Neural progenitor cell (in vitro differentiated cells): ENCODE results near the gene TRAPPC2L. TPM values are rescaled to one million over a fixed set of nuclear protein-coding genes. Genes with fewer than 3 reads are reported as not detected.

ENCODE experiments used
- DNase-seq: peaks from one replicate; pipeline ENCODE4 v3.0.0-alpha.2; 2016; ENCODE audit warnings: low spot score
- H2AFZ ChIP-seq: fragments of 200-600 bp; sonication (generic); replicated peaks from 2 replicates; pipeline ENCODE4 v1.6.1; 2016; ENCODE audit warnings: antibody characterized with exemption
- H3F3A ChIP-seq: fragments of 200-600 bp; sonication (generic); 2 replicates; pipeline ENCODE4 v1.6.1; 2016; ENCODE audit warnings: antibody characterized with exemption, low read depth
- H3K27ac ChIP-seq: fragments of 200-600 bp; sonication (generic); 2 replicates; pipeline ENCODE4 v1.5.1; 2016; ENCODE audit warnings: mild to moderate bottlenecking
- H3K27me3 ChIP-seq: fragments of 200-600 bp; sonication (generic); 2 replicates; pipeline ENCODE4 v1.6.1; 2016; ENCODE audit warnings: mild to moderate bottlenecking, moderate library complexity
- H3K36me3 ChIP-seq: fragments of 200-600 bp; sonication (generic); 2 replicates; pipeline ENCODE4 v1.5.1; 2016
- H3K4me1 ChIP-seq: fragments of 200-600 bp; sonication (generic); 2 replicates; pipeline ENCODE4 v1.6.1; 2016; ENCODE audit warnings: mixed run types
- H3K4me2 ChIP-seq: fragments of 200-600 bp; sonication (generic); 2 replicates; pipeline ENCODE4 v1.6.1; 2016
- H3K4me3 ChIP-seq: fragments of 200-600 bp; sonication (generic); 2 replicates; pipeline ENCODE4 v1.5.1; 2016
- H3K79me2 ChIP-seq: fragments of 200-600 bp; sonication (generic); 2 replicates; pipeline ENCODE4 v1.6.1; 2016; ENCODE audit warnings: low read depth
- H3K9ac ChIP-seq: fragments of 200-600 bp; sonication (generic); 2 replicates; pipeline ENCODE4 v1.6.1; 2016
- H3K9me3 ChIP-seq: fragments of 200-600 bp; sonication (generic); 2 replicates; pipeline ENCODE4 v1.5.1; 2016; ENCODE audit warnings: low read depth
- H4K20me1 ChIP-seq: fragments of 200-600 bp; sonication (generic); 2 replicates; pipeline ENCODE4 v1.6.1; 2016; ENCODE audit warnings: low read depth
- H3K27ac Mint-ChIP-seq: 3 replicates; pipeline ENCODE4 v1.8.0; 2021; ENCODE audit warnings: mixed read lengths
- H3K27me3 Mint-ChIP-seq: 2 replicates; pipeline ENCODE4 v1.8.0; 2022; ENCODE audit warnings: low read depth, mild to moderate bottlenecking, inconsistent platforms, moderate library complexity, mixed read lengths; ENCODE audit not compliant: insufficient read depth
- H3K36me3 Mint-ChIP-seq: 3 replicates; pipeline ENCODE4 v1.8.0; 2021; ENCODE audit warnings: mixed read lengths
- H3K4me1 Mint-ChIP-seq: 3 replicates; pipeline ENCODE4 v1.8.0; 2021; ENCODE audit warnings: mixed read lengths
- H3K4me3 Mint-ChIP-seq: 3 replicates; pipeline ENCODE4 v1.8.0; 2021; ENCODE audit warnings: mild to moderate bottlenecking, moderate library complexity, mixed read lengths
- H3K9me3 Mint-ChIP-seq: 3 replicates; pipeline ENCODE4 v1.8.0; 2020; ENCODE audit warnings: mixed read lengths
- CTCF ChIP-seq: fragments of 200-600 bp; sonication (generic); IDR thresholded peaks from 2 replicates; pipeline ENCODE4 v1.5.1; 2017; ENCODE audit warnings: antibody characterized with exemption, mild to moderate bottlenecking
- EZH2 ChIP-seq: fragments of 200-600 bp; sonication (generic); IDR thresholded peaks from 2 replicates; pipeline ENCODE4 v1.6.1; 2017; ENCODE audit warnings: antibody characterized with exemption, mild to moderate bottlenecking, moderate library complexity
- EZH2phosphoT487 ChIP-seq: fragments of 200-600 bp; sonication (generic); IDR thresholded peaks from 2 replicates; pipeline ENCODE4 v1.6.1; 2017; ENCODE audit warnings: antibody characterized with exemption
- total RNA-seq: library from RNA; depleted of rRNA; stranded (reverse); fragments of >200 nt; gene quantifications from 2 replicates; pipeline ENCODE4 v1.2.3, GENCODE V29; 2015; ENCODE audit warnings: low replicate concordance

Gene TRAPPC2L
- total RNA-seq, 1 donor from 2014 or later, result 31.8 TPM

GRCh38 chr16:88906535-88907105 is 49.7 kb downstream of the TRAPPC2L start:
- Mint-ChIP-seq H3K27ac (no peak overlapping the region), H3K4me3 (peak overlapping the region; percentile 58), H3K9me3 (no peaks in the 10 kb centered on the region), H3K27me3 (peaks cover 4% of the 10 kb centered on the region), H3K4me1 (peaks cover 21% of the 10 kb centered on the region), H3K36me3 (no peaks in the 10 kb centered on the region)
- Histone ChIP-seq H3K27me3 (no peaks in the 10 kb centered on the region), H3K9me3 (no peaks in the 10 kb centered on the region), H4K20me1 (no peaks in the 10 kb centered on the region), H3F3A (no peaks in the 10 kb centered on the region), H3K4me1 (peaks cover 8% of the 10 kb centered on the region), H3K79me2 (no peaks in the 10 kb centered on the region), H3K9ac (no peak overlapping the region), H3K4me2 (no peak overlapping the region), H3K36me3 (no peaks in the 10 kb centered on the region), H2AFZ (no peak overlapping the region), H3K27ac (no peak overlapping the region), H3K4me3 (no peak overlapping the region)
- no peak for TF ChIP-seq CTCF
- no peak for TF ChIP-seq EZH2
- TF ChIP-seq EZH2phosphoT487, result no peak
- no peak for DNase-seq

- H3K79me2 ChIP-seq, result no peaks in the 10 kb centered on the region
- no peak overlapping the region for H2AFZ ChIP-seq
- no peak overlapping the region for H3K4me3 ChIP-seq
- DNase-seq, result no peak
- no peak overlapping the region for H3K4me2 ChIP-seq
- H3K27ac ChIP-seq, result no peak overlapping the region
- H3K36me3 Mint-ChIP-seq, result no peaks in the 10 kb centered on the region
- no peaks in the 10 kb centered on the region for H4K20me1 ChIP-seq
- TF ChIP-seq CTCF (no peak), EZH2phosphoT487 (no peak), EZH2 (no peak)
- peaks cover 26% of the 10 kb centered on the region for H3K4me1 Mint-ChIP-seq
- H3K36me3 ChIP-seq, result no peaks in the 10 kb centered on the region
- H3K27me3 ChIP-seq, result no peaks in the 10 kb centered on the region
- no peaks in the 10 kb centered on the region for H3F3A ChIP-seq
- peak overlapping the region; percentile 51 for H3K27ac Mint-ChIP-seq
- peaks cover 4% of the 10 kb centered on the region for H3K27me3 Mint-ChIP-seq
- H3K4me1 ChIP-seq, result peaks cover 4% of the 10 kb centered on the region
- no peak overlapping the region for H3K9ac ChIP-seq
- H3K9me3 Mint-ChIP-seq, result no peaks in the 10 kb centered on the region
- no peak overlapping the region for H3K4me3 Mint-ChIP-seq
- no peaks in the 10 kb centered on the region for H3K9me3 ChIP-seq
These were observed 50.8 kb downstream of the TRAPPC2L start for GRCh38 chr16:88907768-88908167.

- no peak overlapping the region for H2AFZ ChIP-seq
- no peaks in the 10 kb centered on the region for H3K9me3 ChIP-seq
- Mint-ChIP-seq H3K4me1 (peaks cover 23% of the 10 kb centered on the region), H3K9me3 (no peaks in the 10 kb centered on the region), H3K4me3 (no peak overlapping the region), H3K36me3 (no peaks in the 10 kb centered on the region), H3K27me3 (peaks cover 4% of the 10 kb centered on the region), H3K27ac (no peak overlapping the region)
- TF ChIP-seq EZH2 (no peak), EZH2phosphoT487 (no peak), CTCF (no peak)
- no peaks in the 10 kb centered on the region for H3F3A ChIP-seq
- H4K20me1 ChIP-seq, result no peaks in the 10 kb centered on the region
- H3K9ac ChIP-seq, result no peak overlapping the region
- DNase-seq, result no peak
- H3K4me3 ChIP-seq, result no peak overlapping the region
- no peaks in the 10 kb centered on the region for H3K79me2 ChIP-seq
- H3K4me2 ChIP-seq, result no peak overlapping the region
- no peaks in the 10 kb centered on the region for H3K36me3 ChIP-seq
- H3K4me1 ChIP-seq, result peaks cover 4% of the 10 kb centered on the region
- no peaks in the 10 kb centered on the region for H3K27me3 ChIP-seq
- no peak overlapping the region for H3K27ac ChIP-seq
These were observed 51.4 kb downstream of the TRAPPC2L start for GRCh38 chr16:88908307-88908706.
